H1 (cell line): ENCODE results near the gene SLC8A1. TPM values are rescaled to one million over a fixed set of nuclear protein-coding genes. Genes with fewer than 3 reads are reported as not detected.

Experiments
- CBX5 ChIP-seq: fragments of 300-800, 300-1000 bp; sonication (generic); IDR thresholded peaks from 2 replicates; pipeline ENCODE4 v1.7.1; 2016; ENCODE audit warnings: antibody characterized with exemption, low read length, low read depth
- CBX8 ChIP-seq: fragments of 300-800, 300-1000 bp; sonication (generic); IDR thresholded peaks from 2 replicates; pipeline ENCODE4 v1.7.1; 2016; ENCODE audit warnings: low read depth, low read length, borderline replicate concordance
- CTBP2 ChIP-seq: IDR thresholded peaks from 2 replicates; pipeline ENCODE4 v1.7.0; 2011; ENCODE audit warnings: borderline replicate concordance, mild to moderate bottlenecking, moderate library complexity, mixed read lengths, low read length; ENCODE audit not compliant: insufficient read depth, insufficient read length
- HDAC6 ChIP-seq: IDR thresholded peaks from one replicate; pipeline ENCODE4 v1.7.1; 2012; ENCODE audit warnings: low read depth, mild to moderate bottlenecking, inconsistent platforms, low read length, moderate library complexity
- JUND ChIP-seq: IDR thresholded peaks from 2 replicates; pipeline ENCODE4 v1.6.1; 2011; ENCODE audit warnings: mild to moderate bottlenecking, improper control_type of control experiment, low read length
- MAFK ChIP-seq: IDR thresholded peaks from 2 replicates; pipeline ENCODE4 v1.6.1; 2012; ENCODE audit warnings: low read depth, mild to moderate bottlenecking, improper control_type of control experiment, low read length
- NRF1 ChIP-seq: IDR thresholded peaks from 2 replicates; pipeline ENCODE4 v1.6.1; 2011; ENCODE audit warnings: mild to moderate bottlenecking, low read depth, low read length, improper control_type of control experiment
- SAP30 ChIP-seq: fragments of 300-600 bp; sonication (generic); IDR thresholded peaks from 2 replicates; pipeline ENCODE4 v1.7.1; 2012; ENCODE audit warnings: low read length, moderate library complexity, mild to moderate bottlenecking, inconsistent platforms; ENCODE audit not compliant: insufficient read depth, insufficient replicate concordance
- polyA plus RNA-seq, 7 experiments: library from polyadenylated mRNA; depleted of rRNA in 3 of 7; stranded (reverse) in 5 of 7; unstranded in 2 of 7; fragments of >200 nt in 5 of 7; fragments of 200-250 nt in 2 of 7; gene quantifications; 1 replicate in 5 of 7; 2 replicates in 1 of 7; 4 replicates in 1 of 7; pipeline versions ENCODE4 v1.2.1 to v1.2.3, GENCODE V29; 2011 to 2013; ENCODE audit warnings: missing spikeins in 2 of 7, mixed read lengths in 2 of 7
- total RNA-seq: library from RNA; stranded (reverse); fragmentation: NEBNext Ultra II Directional; extraction: Animal tissue kit (Norgen Biotek cat#: 25700); gene quantifications from 2 replicates; pipeline ENCODE4 v1.2.1, GENCODE V29; 2021

The SLC8A1 gene
- total and polyA plus RNA-seq, 2 of the 8 experiments (the other 6 are each of a cell fraction or from before 2014, with no cell fraction given), result 0.68 to 3.6 TPM

DNA sequence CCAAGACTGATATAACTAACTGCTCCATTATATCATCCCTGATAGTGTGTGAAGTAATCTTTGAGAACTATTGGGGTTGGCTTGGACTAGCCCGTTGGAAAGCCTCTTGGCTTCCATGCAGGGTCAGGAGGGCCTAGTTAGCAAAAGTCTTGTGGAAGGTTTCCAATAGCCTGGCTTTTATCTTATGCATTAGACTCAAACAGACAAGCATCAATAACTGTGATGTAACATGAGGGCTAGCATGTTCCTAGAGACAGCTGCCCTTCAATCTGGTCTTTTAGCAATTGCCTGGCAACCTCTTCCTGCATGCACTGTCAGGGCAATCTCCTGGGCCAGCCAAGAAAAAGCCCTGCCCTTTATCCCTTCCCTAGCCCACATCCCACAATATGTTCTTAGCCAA is 18.2 kb downstream of the SLC8A1 start (continued):
- TF ChIP-seq CBX5 (no peak), MAFK (no peak), SAP30 (no peak), HDAC6 (no peak), JUND (no peak), NRF1 (no peak), CTBP2 (no peak), CBX8 (no peak)
